Right ventricle myocardium superior (tissue), 1 donor: ENCODE measurements around the gene TNFRSF17. TPM values are rescaled to one million over a fixed set of nuclear protein-coding genes. Genes with fewer than 3 reads are reported as not detected.
"Not testable (repeated sequence)": the region's sequence is repeated elsewhere in the genome, so short reads cannot be mapped to it uniquely, and the experiment has no call there.

Experiments
- ATAC-seq: fragments of 200-7000 bp; cut with Tn5 transposase; one replicate; pipeline ENCODE4 v1.9.1; 2020; ENCODE audit warnings: mild to moderate bottlenecking; ENCODE audit not compliant: poor library complexity
- DNase-seq: peaks from one replicate; pipeline ENCODE4 v3.0.0-alpha.2; 2020
- intact Hi-C: fragments of 100-400 bp; cut with DNase I; formaldehyde crosslinking; loops from one replicate; pipeline ENCODE4 v1.11.2; 2022
- long read RNA-seq: library from polyadenylated mRNA; unstranded; transcript quantifications from one replicate; pipeline ENCODE4 v2.0.0, GENCODE V29; 2021
- total RNA-seq: library from RNA; stranded (reverse); fragmentation: NEBNext Ultra II Directional; extraction: Animal tissue kit (Norgen Biotek cat#: 25700); gene quantifications from one replicate; pipeline ENCODE4 v1.2.1, GENCODE V29; 2021
- donor health status: DM: no; HTN: yes; CAD: no; lungs with severe emphysema.

Gene TNFRSF17
- not detected for total RNA-seq
- long read RNA-seq, result 0 reads

- intact Hi-C loops, result no loop called here
- DNase-seq, result no peak
Observed at GRCh38 chr16:11964761-11965551, at the start of gene TNFRSF17. Gene TNFRSF17 (plus strand): TSS chr16:11965210. CDS start chr16:11965325, 115 bp downstream.

GRCh38 chr16:11915644-11916523 is 49.1 kb upstream of the TNFRSF17 start, which contains the start of gene GSPT1:
Gene GSPT1 (minus strand): TSS chr16:11915956. CDS start chr16:11915720, 236 bp downstream.
- intact Hi-C loops, result no loop called here
- peak; percentile 97 for ATAC-seq

More at GRCh38 chr16:11964761-11965551, at the start of gene TNFRSF17:
- ATAC-seq, result no peak

GRCh38 chr16:11916524-11917285 is 48.3 kb upstream of the TNFRSF17 start:
- no peak for ATAC-seq
- DNase-seq, result no peak
- intact Hi-C loops, result no loop called here

More at GRCh38 chr16:11915644-11916523, 49.1 kb upstream of the TNFRSF17 start, which contains the start of gene GSPT1:
- peak; percentile 99 for DNase-seq

GRCh38 chr16:11924046-11924445 is 41.0 kb upstream of the TNFRSF17 start:
- ATAC-seq, intact Hi-C loops: not testable (repeated sequence)

GRCh38 chr16:11927350-11927749 is 37.7 kb upstream of the TNFRSF17 start:
- intact Hi-C loops, ATAC-seq: not testable (repeated sequence)

More at GRCh38 chr16:11924046-11924445, 41.0 kb upstream of the TNFRSF17 start:
- not testable (repeated sequence) for DNase-seq

GRCh38 chr16:11941945-11942344 is 23.1 kb upstream of the TNFRSF17 start, which contains the start of gene NPIPB2:
Gene NPIPB2 (minus strand): TSS chr16:11942045. CDS start chr16:11942045, 0 bp downstream.
- DNase-seq, intact Hi-C loops, ATAC-seq: not testable (repeated sequence)

More at GRCh38 chr16:11927350-11927749, 37.7 kb upstream of the TNFRSF17 start:
- not testable (repeated sequence) for DNase-seq

- no peak for DNase-seq
- intact Hi-C loops, result loop anchor here (5.0 kb wide), 1 partner anchor 121 kb away; no protein-coding TSS in a partner anchor
- ATAC-seq, result no peak
Observed at GRCh38 chr16:11946433-11946832, 18.6 kb upstream of the TNFRSF17 start.

GRCh38 chr16:11948819-11949218 is 16.2 kb upstream of the TNFRSF17 start:
- no peak for DNase-seq
- ATAC-seq, result no peak
- intact Hi-C loops, result loop anchor here (5.0 kb wide), 1 partner anchor 118 kb away; no protein-coding TSS in a partner anchor

GRCh38 chr16:11949527-11949926 is 15.5 kb upstream of the TNFRSF17 start:
- peak; percentile 88 for ATAC-seq
- intact Hi-C loops, result loop anchor here (5.0 kb wide), 1 partner anchor 118 kb away; no protein-coding TSS in a partner anchor
- no peak for DNase-seq

GRCh38 chr16:11950388-11950787 is 14.6 kb upstream of the TNFRSF17 start:
- DNase-seq (no peak), ATAC-seq (no peak)
- intact Hi-C loops, result no loop called here

- intact Hi-C loops, ATAC-seq, DNase-seq: not testable (repeated sequence)
Observed at GRCh38 chr16:11953576-11953975, 11.4 kb upstream of the TNFRSF17 start.

GRCh38 chr16:11955713-11956123 is 9.3 kb upstream of the TNFRSF17 start:
- intact Hi-C loops, result no loop called here
- ATAC-seq (no peak), DNase-seq (no peak)

GRCh38 chr16:11956558-11956957 is 8.5 kb upstream of the TNFRSF17 start:
- no peak for ATAC-seq
- DNase-seq, result no peak
- intact Hi-C loops, result no loop called here

- intact Hi-C loops, result no loop called here
- no peak for ATAC-seq
- DNase-seq, result no peak
Observed at GRCh38 chr16:11957591-11958395, 7.2 kb upstream of the TNFRSF17 start.

- ATAC-seq, intact Hi-C loops, DNase-seq: not testable (repeated sequence)
Observed at GRCh38 chr16:11962457-11962856, 2.6 kb upstream of the TNFRSF17 start.

GRCh38 chr16:11962978-11963377 is 2.0 kb upstream of the TNFRSF17 start:
- intact Hi-C loops, ATAC-seq, DNase-seq: not testable (repeated sequence)

GRCh38 chr16:11963706-11964105 is 1.3 kb upstream of the TNFRSF17 start:
- DNase-seq (no peak), ATAC-seq (no peak)
- intact Hi-C loops, result no loop called here
